Measurements from ENCODE around the gene RPS13. TPM values are rescaled to one million over a fixed set of nuclear protein-coding genes. Genes with fewer than 3 reads are reported as not detected.

RPS13 gene
- total and polyA plus RNA-seq, 9 of the 15 experiments (the other 6 are each of a cell fraction or from before 2014, with no cell fraction given) = 1,267 to 3,714 (median 1,762) TPM

GRCh38 chr11:17077520-17078401 is at the start of gene RPS13 (continued):
- TF ChIP-seq EGR1 (conservative IDR thresholded peaks at IDR 0.05) = peak; percentile 82
- peak; percentile 25 for TF ChIP-seq ZNF24 (IDR thresholded peaks at IDR 0.05)
- TF ChIP-seq CBX5 (IDR thresholded peaks at IDR 0.05; ENCODE audit: borderline replicate concordance, low read depth) = no peak; the same call in 1 of the 2 replicates
- TF ChIP-seq KLF13 (tag; IDR thresholded peaks at IDR 0.05; ENCODE audit: borderline replicate concordance, low read depth) = 0 out of 2 replicates have a peak, but pooled peaks have one; percentile 24
- peak; percentile 90; the same call in 1 of the 2 replicates for TF ChIP-seq NR1H2 (CRISPR knock-in tag; IDR thresholded peaks at IDR 0.05)
- TF ChIP-seq ZKSCAN3 (CRISPR knock-in tag; IDR thresholded peaks at IDR 0.05) = no peak
- TF ChIP-seq SMARCE1 (IDR thresholded peaks at IDR 0.05) = 0 out of 2 replicates have a peak, but pooled peaks have one; percentile 9
- TF ChIP-seq RCOR1 (IDR thresholded peaks at IDR 0.05; ENCODE audit: borderline replicate concordance in 1 of 2, low read depth in 2 of 2, low read length in 2 of 2) = peak in 1 of 2 experiments; percentile 40; a peak in 2 of 4 replicates
- no peak for TF ChIP-seq ZNF707 (CRISPR knock-in tag; conservative IDR thresholded peaks at IDR 0.05)
- TF ChIP-seq CBX1 (IDR thresholded peaks at IDR 0.05; ENCODE audit: low read depth) = peak; percentile 48; the same call in 1 of the 2 replicates
- TF ChIP-seq POLR2B (IDR thresholded peaks at IDR 0.05; ENCODE audit: low read depth, partially characterized antibody) = peak; percentile 98
- TF ChIP-seq POLR2AphosphoS5 (IDR thresholded peaks at IDR 0.05; ENCODE audit: control insufficient read depth, insufficient read depth, low read depth, low read length) = peak; percentile 96
- peak; percentile 93 to 94 for TF ChIP-seq NRF1 (conservative IDR thresholded peaks at IDR 0.05 in 1 of 2, IDR thresholded peaks at IDR 0.05 in 1 of 2)
- TF ChIP-seq RB1 (IDR thresholded peaks at IDR 0.05; ENCODE audit: low read depth) = peak; percentile 78; the same call in 1 of the 2 replicates
- TF ChIP-seq ZNF561 (CRISPR knock-in tag; conservative IDR thresholded peaks at IDR 0.05) = no peak
- TF ChIP-seq ZNF175 (CRISPR knock-in tag; IDR thresholded peaks at IDR 0.05; ENCODE audit: low read depth) = no peak; the same call in 1 of the 2 replicates
- TF ChIP-seq ZNF444 (CRISPR knock-in tag; IDR thresholded peaks at IDR 0.05) = no peak
- peak; percentile 89 for TF ChIP-seq NFRKB (IDR thresholded peaks at IDR 0.05; ENCODE audit: low read depth)
- peak; percentile 95 for TF ChIP-seq GTF2F1 (IDR thresholded peaks at IDR 0.05; ENCODE audit: low read depth, low read length)
- peak; percentile 33 for TF ChIP-seq BRD9 (IDR thresholded peaks at IDR 0.05; ENCODE audit: low read depth, partially characterized antibody)
- no peak for TF ChIP-seq ZNF75A (CRISPR knock-in tag; IDR thresholded peaks at IDR 0.05)
- no peak for TF ChIP-seq NR4A1 (CRISPR knock-in tag; IDR thresholded peaks at IDR 0.05)
- TF ChIP-seq NR4A1 (tag; IDR thresholded peaks at IDR 0.05) = peak; percentile 80
- peak; percentile 88; the same call in 1 of the 2 replicates for TF ChIP-seq LARP7 (IDR thresholded peaks at IDR 0.05)
- TF ChIP-seq ZNF589 (CRISPR knock-in tag; IDR thresholded peaks at IDR 0.05; ENCODE audit: low read depth) = no peak
- TF ChIP-seq GTF3C2 (IDR thresholded peaks at IDR 0.05; ENCODE audit: borderline replicate concordance, extremely low read depth, insufficient read length) = no peak
- TF ChIP-seq PCBP1 (IDR thresholded peaks at IDR 0.05; ENCODE audit: low read depth, low read length, poor library complexity, severe bottlenecking) = peak; percentile 57
- TF ChIP-seq CREB1 (IDR thresholded peaks at IDR 0.05) = peak; percentile 96
- peak; percentile 98 for TF ChIP-seq CREB1 (CRISPR knock-in tag; IDR thresholded peaks at IDR 0.05)
